Measurements from ENCODE around the gene HSPE1. TPM values are rescaled to one million over a fixed set of nuclear protein-coding genes. Genes with fewer than 3 reads are reported as not detected.
"Not testable (repeated sequence)": the region's sequence is repeated elsewhere in the genome, so short reads cannot be mapped to it uniquely, and the experiment has no call there.

HSPE1 gene
- 163 and 218 TPM in 2 replicates for total RNA-seq (2014; rRNA removed; shearing (Covaris generic))

- in situ Hi-C loops (cut with HindIII; ENCODE audit: low sequenced_read_pairs) = no loop called here
- peak; percentile 97 for DNase-seq (ENCODE audit: low spot score)
Observed at GRCh38 chr2:197499594-197500502, at the start of gene HSPE1, which contains the start of gene HSPD1. Gene HSPE1 (plus strand): TSS chr2:197500379. CDS start chr2:197500437, 58 bp downstream. Gene HSPD1 (minus strand): TSS chr2:197499840. CDS start chr2:197498848, 992 bp downstream.

DNA sequence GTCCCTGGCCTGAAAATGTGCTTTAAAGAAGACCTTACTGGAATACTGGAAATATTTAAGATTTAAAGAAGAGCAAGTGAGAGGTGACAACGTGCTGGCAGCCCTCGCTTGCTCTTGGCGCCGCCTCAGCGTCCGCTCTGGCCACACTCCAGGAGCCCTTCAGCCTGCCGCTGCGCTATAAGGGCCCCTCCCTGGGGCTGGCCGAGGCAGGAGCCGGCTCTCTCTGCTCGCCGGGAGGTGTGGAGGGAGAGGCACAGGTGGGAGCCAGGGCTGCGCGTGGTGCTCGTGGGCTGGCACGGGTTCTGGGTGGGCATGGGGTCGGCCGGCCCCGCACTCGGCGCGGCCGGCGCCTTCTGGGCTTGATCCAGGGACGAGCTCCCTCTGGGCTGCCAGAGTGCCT, 49.7 kb upstream of the HSPE1 start:
- in situ Hi-C loops (cut with HindIII; ENCODE audit: low sequenced_read_pairs) = no loop called here

DNA sequence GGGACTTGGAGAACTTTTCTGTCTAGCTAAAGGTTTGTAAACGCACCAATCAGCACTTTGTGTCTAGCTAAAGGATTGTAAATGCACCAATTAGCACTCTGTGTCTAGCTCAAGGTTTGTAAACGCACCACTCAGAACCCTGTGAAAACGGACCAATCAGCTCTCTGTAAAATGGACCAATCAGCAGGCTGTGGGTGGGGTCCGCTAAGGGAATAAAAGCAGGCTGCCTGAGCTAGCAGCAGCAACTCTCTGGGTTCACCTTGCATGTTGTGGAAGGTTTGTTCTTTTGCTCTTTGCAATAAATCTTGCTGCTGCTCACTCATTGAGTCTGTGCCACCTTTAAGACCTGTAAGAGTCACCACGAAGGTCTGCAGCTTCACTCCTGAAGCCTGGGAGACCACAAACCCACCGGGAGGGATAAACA, 49.2 kb upstream of the HSPE1 start:
- DNase-seq (ENCODE audit: low spot score); in situ Hi-C loops (cut with HindIII; ENCODE audit: low sequenced_read_pairs): not testable (repeated sequence)

More for the DNA sequence above, 49.7 kb upstream of the HSPE1 start:
- no peak for DNase-seq (ENCODE audit: low spot score)

GRCh38 chr2:197452754-197453122, 47.4 kb upstream of the HSPE1 start:
- in situ Hi-C loops (cut with HindIII; ENCODE audit: low sequenced_read_pairs) = no loop called here
- no peak for DNase-seq (ENCODE audit: low spot score)

DNA sequence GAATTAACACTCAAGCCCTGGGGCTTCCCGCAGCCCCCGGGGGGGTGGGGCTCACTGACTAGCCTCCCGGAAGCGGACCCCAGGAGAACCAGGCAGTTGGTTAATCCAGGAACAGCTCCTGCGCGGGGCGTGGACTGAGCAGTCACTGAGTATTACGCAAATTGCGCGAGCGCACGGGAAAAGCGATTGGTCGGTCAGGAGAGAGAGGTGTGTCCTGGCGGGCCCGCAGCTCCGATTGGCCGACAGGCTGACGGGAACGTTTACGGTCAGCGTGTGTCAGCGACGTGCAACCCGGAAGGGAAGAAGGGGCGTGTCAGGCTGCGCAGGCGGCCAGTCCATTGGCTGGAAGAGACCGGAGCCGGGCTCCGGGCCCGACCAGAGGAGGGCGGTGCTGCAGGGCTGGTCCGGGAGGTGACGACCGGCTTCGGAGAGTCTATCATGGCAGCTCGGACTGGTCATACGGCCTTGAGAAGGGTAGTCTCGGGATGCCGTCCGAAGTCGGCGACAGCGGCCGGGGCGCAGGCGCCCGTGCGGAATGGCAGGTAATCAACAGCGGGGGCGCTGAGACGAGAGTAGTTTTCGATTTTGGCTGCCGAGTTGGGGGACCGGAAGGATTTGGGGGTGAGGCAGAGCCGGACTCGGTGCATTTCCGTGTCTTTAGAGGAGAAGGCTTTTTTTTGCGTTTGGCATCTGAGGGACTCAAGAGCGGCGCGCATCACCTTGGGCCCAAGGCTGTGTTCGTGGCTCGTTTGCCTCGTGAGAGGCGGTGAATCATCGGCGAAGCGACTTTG, 46.9 kb upstream of the HSPE1 start, which contains the start of gene COQ10B:
Gene COQ10B (plus strand): TSS at position 430 of the 791 bp plus-strand sequence. CDS start 9 bp downstream, at position 439.
- DNase-seq (ENCODE audit: low spot score) = peak; percentile 100
- in situ Hi-C loops (cut with HindIII; ENCODE audit: low sequenced_read_pairs) = no loop called here

- no peak for DNase-seq (ENCODE audit: low spot score)
- in situ Hi-C loops (cut with HindIII; ENCODE audit: low sequenced_read_pairs) = no loop called here
Observed at GRCh38 chr2:197453914-197454398, 46.2 kb upstream of the HSPE1 start.

GRCh38 chr2:197454923-197455322, 45.3 kb upstream of the HSPE1 start:
- in situ Hi-C loops (cut with HindIII; ENCODE audit: low sequenced_read_pairs) = no loop called here
- no peak for DNase-seq (ENCODE audit: low spot score)

GRCh38 chr2:197455428-197455827, 44.8 kb upstream of the HSPE1 start:
- no peak for DNase-seq (ENCODE audit: low spot score)
- in situ Hi-C loops (cut with HindIII; ENCODE audit: low sequenced_read_pairs) = no loop called here

- in situ Hi-C loops (cut with HindIII; ENCODE audit: low sequenced_read_pairs) = no loop called here
- DNase-seq (ENCODE audit: low spot score) = no peak
Observed at GRCh38 chr2:197460649-197461048, 39.5 kb upstream of the HSPE1 start.

DNA sequence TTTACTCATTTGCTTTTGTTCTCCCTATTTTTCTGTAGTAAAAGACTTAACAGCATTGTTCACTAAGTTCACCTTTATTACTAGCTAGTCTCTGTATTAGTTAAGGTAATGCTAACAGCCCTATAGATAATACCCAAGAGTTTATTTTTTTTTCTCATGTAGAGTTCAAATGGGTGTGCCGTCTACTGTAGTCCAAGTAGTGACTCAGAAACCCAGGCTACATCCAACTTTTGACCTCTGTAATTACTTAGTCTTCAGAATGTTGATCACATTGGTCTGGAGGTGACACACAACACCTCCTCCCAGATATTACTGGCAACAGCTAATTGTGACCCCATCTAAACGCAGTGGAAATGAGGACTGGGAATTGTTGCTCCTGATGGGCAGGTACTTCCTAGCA, 39.1 kb upstream of the HSPE1 start:
- DNase-seq (ENCODE audit: low spot score) = no peak
- in situ Hi-C loops (cut with HindIII; ENCODE audit: low sequenced_read_pairs) = no loop called here

- in situ Hi-C loops (cut with HindIII; ENCODE audit: low sequenced_read_pairs) = no loop called here
- no peak for DNase-seq (ENCODE audit: low spot score)
Observed at GRCh38 chr2:197464175-197464574, 36.0 kb upstream of the HSPE1 start.

DNA sequence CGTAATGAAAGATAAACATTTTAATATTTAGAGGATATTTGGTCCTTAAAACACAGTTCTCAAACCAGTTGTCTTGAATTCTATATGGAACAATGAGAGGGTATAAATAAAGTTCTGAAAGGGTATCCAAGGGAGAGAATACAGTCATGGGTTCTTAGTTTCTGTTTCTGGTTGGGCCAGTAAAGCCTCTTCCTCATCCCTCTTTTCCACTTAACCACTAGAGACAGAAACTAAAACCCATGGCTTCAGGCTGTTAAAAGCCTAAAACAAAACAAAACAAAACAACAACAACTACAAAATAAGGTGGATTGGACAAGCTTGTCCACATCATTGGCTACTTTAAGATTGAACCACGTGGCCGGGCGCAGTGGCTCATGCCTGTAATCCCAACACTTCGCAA, 28.0 kb upstream of the HSPE1 start:
- in situ Hi-C loops (cut with HindIII; ENCODE audit: low sequenced_read_pairs) = no loop called here
- DNase-seq (ENCODE audit: low spot score) = no peak

DNA sequence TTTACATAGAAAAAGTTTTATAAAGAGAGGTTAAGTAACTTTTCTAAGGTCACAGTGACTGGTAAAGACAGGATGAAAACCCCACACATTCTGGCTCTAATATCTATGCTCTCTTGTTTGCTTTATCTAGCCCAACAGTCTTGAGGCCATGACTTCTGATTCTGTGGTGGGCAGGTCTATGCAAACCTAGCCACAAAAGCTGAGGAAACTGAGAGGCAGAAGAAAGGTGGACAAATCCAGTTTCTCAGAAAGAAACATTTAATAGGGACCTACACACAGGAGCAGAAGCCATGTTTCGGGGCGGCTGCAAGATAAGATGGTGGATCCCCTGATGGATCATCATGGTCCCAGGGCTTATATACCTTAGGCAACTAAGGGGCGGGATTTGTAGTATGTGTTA, 22.4 kb upstream of the HSPE1 start:
- no peak for DNase-seq (ENCODE audit: low spot score)
- in situ Hi-C loops (cut with HindIII; ENCODE audit: low sequenced_read_pairs) = no loop called here

GRCh38 chr2:197480165-197481036, 19.8 kb upstream of the HSPE1 start:
- DNase-seq (ENCODE audit: low spot score) = no peak
- in situ Hi-C loops (cut with HindIII; ENCODE audit: low sequenced_read_pairs) = no loop called here

- DNase-seq (ENCODE audit: low spot score); in situ Hi-C loops (cut with HindIII; ENCODE audit: low sequenced_read_pairs): not testable (repeated sequence)
Observed at GRCh38 chr2:197484248-197484647, 15.9 kb upstream of the HSPE1 start.

- DNase-seq (ENCODE audit: low spot score) = no peak
- in situ Hi-C loops (cut with HindIII; ENCODE audit: low sequenced_read_pairs) = no loop called here
Observed at GRCh38 chr2:197486175-197486574, 14.0 kb upstream of the HSPE1 start.

DNA sequence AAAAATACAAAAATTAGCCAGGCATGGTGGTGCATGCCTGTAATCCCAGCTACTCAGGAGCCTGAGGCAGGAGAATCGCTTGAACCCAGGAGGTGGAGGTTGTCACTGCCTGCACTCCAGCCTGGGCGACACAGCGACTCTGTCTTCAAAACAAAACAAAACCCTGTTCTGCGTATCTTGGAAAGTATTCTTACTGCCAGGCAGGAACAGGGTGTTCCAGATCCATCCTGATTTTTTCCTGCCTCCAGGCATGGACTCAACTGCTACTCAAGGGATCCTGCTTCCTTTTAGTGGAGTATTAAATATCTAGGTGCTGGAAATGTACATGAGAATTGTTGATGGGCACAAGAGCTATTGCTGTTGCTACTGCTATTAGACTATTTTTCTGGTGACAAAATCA, 12.8 kb upstream of the HSPE1 start:
- in situ Hi-C loops (cut with HindIII; ENCODE audit: low sequenced_read_pairs) = no loop called here
- no peak for DNase-seq (ENCODE audit: low spot score)

GRCh38 chr2:197495433-197496134, 4.6 kb upstream of the HSPE1 start:
- in situ Hi-C loops (cut with HindIII; ENCODE audit: low sequenced_read_pairs) = no loop called here
- no peak for DNase-seq (ENCODE audit: low spot score)

Data from G401 (cell line).